GM12801 (cell line): ENCODE measurements around the gene HSPA12B.

Experiments
- CTCF ChIP-seq: IDR thresholded peaks from one replicate; pipeline ENCODE4 v1.5.1; 2011; ENCODE audit warnings: control low read depth; ENCODE audit not compliant: insufficient read length; ENCODE audit errors: extremely low read depth

The HSPA12B gene

GRCh38 chr20:3705970-3706739 is 26.3 kb upstream of the HSPA12B start:
- no peak for TF ChIP-seq CTCF

DNA sequence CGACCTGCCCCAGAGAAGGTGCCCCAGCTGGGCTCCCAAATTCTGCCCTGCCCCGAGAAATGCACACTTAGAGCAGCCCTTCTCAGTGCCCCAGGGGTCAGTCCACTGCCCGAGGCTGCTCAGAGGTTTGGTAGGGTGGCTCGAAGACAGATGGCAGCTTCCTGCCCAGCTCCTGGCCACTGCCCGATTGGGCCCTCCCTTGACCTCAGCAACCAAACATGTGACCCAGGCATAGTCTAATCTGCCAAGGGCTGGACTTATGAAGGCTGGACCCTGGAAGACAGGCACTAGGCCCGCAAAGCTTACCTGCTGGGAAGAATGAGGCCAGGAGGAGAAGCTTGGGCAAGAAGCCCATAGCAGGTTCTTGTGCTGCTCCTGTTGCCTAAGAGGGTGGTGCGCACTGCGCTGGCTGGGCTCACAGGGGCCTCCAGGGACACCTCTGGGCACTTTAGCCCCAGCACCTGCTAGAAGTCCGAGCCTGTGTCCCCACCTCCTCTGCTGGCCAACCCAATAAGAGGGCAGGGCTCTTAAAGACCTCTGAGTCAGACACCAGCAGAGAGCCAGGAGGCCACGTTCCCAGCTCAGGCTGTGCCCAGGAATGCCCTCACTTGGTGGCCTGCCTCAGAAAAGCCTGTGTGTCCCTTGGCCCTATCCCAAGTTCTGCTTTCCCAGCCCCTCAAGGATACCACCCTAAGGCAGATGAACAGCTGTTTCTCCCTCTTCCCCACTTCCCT is 25.5 kb upstream of the HSPA12B start:
- TF ChIP-seq CTCF, result no peak

GRCh38 chr20:3707508-3707899 is 25.0 kb upstream of the HSPA12B start:
- TF ChIP-seq CTCF, result no peak

DNA sequence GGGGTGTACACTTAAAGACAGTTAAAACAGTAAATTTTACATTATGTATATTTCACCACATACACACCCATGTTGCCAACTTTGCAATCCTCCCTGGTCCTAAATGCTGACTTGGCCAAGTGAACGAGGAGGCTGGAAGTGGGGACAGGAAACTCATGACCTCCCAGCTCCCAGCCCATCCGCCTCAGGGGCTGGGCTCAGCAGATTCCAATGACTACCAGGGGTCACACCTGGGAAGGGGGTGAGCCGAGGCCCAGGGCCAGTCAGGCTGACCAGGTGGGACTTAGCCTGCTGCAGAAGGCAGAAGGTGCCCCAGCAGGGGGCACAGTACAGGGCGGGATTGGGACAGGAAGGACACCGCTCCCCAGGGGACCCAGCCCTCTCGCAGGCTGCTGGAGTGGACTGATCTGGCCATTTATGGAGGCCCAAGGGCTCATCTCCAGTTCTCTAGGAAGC is 22.4 kb upstream of the HSPA12B start:
- no peak for TF ChIP-seq CTCF

- TF ChIP-seq CTCF, result no peak
Observed at GRCh38 chr20:3710703-3711483, 21.6 kb upstream of the HSPA12B start.

GRCh38 chr20:3711484-3711941 is 21.0 kb upstream of the HSPA12B start:
- TF ChIP-seq CTCF, result no peak
